Mesenchymal stem cell (in vitro differentiated cells and primary cell): ENCODE measurements around the gene MCTP2.

Experiments used
- DNase-seq: peaks from one replicate; pipeline ENCODE4 v3.0.0-alpha.2; 2013
- H2AFZ ChIP-seq: one replicate; pipeline ENCODE4 v1.6.1; 2013; ENCODE audit warnings: low read depth, mild to moderate bottlenecking, control low read depth, inconsistent platforms, low read length, moderate library complexity
- H2AK5ac ChIP-seq: 2 replicates; pipeline ENCODE4 v1.6.1; 2013; ENCODE audit warnings: low read length, moderate library complexity, mild to moderate bottlenecking, inconsistent platforms; ENCODE audit not compliant: severe bottlenecking
- H2BK120ac ChIP-seq: one replicate; pipeline ENCODE4 v1.6.1; 2013; ENCODE audit warnings: low read depth, mild to moderate bottlenecking, inconsistent platforms, low read length, moderate library complexity
- H2BK12ac ChIP-seq, 2 experiments: one replicate each; pipeline ENCODE4 v1.6.1; 2013; ENCODE audit warnings: inconsistent platforms in 2 of 2, low read length in 2 of 2, mild to moderate bottlenecking in 2 of 2, moderate library complexity in 2 of 2, control low read depth in 1 of 2
- H2BK15ac ChIP-seq: one replicate; pipeline ENCODE4 v1.6.1; 2013; ENCODE audit warnings: mild to moderate bottlenecking, low read depth, inconsistent platforms; ENCODE audit not compliant: poor library complexity, severe bottlenecking
- H2BK5ac ChIP-seq: 2 replicates; pipeline ENCODE4 v1.6.1; 2013; ENCODE audit warnings: low read depth, mild to moderate bottlenecking, low read length, control low read depth, inconsistent platforms; ENCODE audit not compliant: poor library complexity, severe bottlenecking
- H3K14ac ChIP-seq, 2 experiments: one replicate each; pipeline ENCODE4 v1.6.1; 2013; ENCODE audit warnings: inconsistent platforms in 2 of 2, low read length in 2 of 2, control low read depth in 1 of 2, mild to moderate bottlenecking in 1 of 2, moderate library complexity in 1 of 2
- H3K18ac ChIP-seq, 2 experiments: one replicate each; pipeline ENCODE4 v1.6.1; 2013; ENCODE audit warnings: inconsistent platforms in 2 of 2, low read length in 2 of 2, control low read depth in 1 of 2, low read depth in 1 of 2, mild to moderate bottlenecking in 1 of 2
- H3K23ac ChIP-seq, 2 experiments: one replicate each; pipeline ENCODE4 v1.6.1; 2013; ENCODE audit warnings: inconsistent platforms in 2 of 2, low read length in 2 of 2, mild to moderate bottlenecking in 2 of 2, moderate library complexity in 2 of 2, control low read depth in 1 of 2
- H3K27ac ChIP-seq: 2 replicates; pipeline ENCODE4 v1.5.1; 2013; ENCODE audit warnings: mild to moderate bottlenecking, moderate library complexity, low read length, control low read depth, inconsistent platforms; ENCODE audit not compliant: poor library complexity, severe bottlenecking
- H3K27me3 ChIP-seq, 2 experiments: 2 replicates each; pipeline versions ENCODE4 v1.6.1 to v1.7.0; 2013; ENCODE audit warnings: low read length in 2 of 2, mild to moderate bottlenecking in 2 of 2, moderate library complexity in 2 of 2, control low read depth in 1 of 2, inconsistent platforms in 1 of 2; ENCODE audit not compliant: control insufficient read depth in 1 of 2, insufficient read depth in 1 of 2
- H3K36me3 ChIP-seq, 2 experiments: 2 replicates each; pipeline versions ENCODE4 v1.6.1 to v1.7.0; 2013; ENCODE audit warnings: low read length in 2 of 2, control low read depth in 1 of 2, inconsistent platforms in 1 of 2, low read depth in 1 of 2, mild to moderate bottlenecking in 1 of 2; ENCODE audit not compliant: insufficient read depth in 2 of 2, control insufficient read depth in 1 of 2
- H3K4ac ChIP-seq, 2 experiments: one replicate each; pipeline ENCODE4 v1.6.1; 2013; ENCODE audit warnings: inconsistent platforms in 2 of 2, low read length in 2 of 2, mild to moderate bottlenecking in 2 of 2, moderate library complexity in 2 of 2, control low read depth in 1 of 2, low read depth in 1 of 2
- H3K4me1 ChIP-seq: 2 replicates; pipeline ENCODE4 v1.6.1; 2013; ENCODE audit warnings: low read depth, low read length, control low read depth; ENCODE audit not compliant: control insufficient read depth, insufficient read depth
- H3K4me2 ChIP-seq: 2 replicates; pipeline ENCODE4 v1.6.1; 2013; ENCODE audit warnings: low read length, mild to moderate bottlenecking, inconsistent platforms; ENCODE audit not compliant: poor library complexity, severe bottlenecking
- H3K4me3 ChIP-seq, 2 experiments: 2 replicates each; pipeline versions ENCODE4 v1.5.1 to v1.7.0; 2013; ENCODE audit warnings: low read length in 2 of 2, mild to moderate bottlenecking in 2 of 2, control low read depth in 1 of 2, low read depth in 1 of 2; ENCODE audit not compliant: insufficient read depth in 1 of 2
- H3K79me1 ChIP-seq: replicated peaks from 2 replicates; pipeline ENCODE4 v1.6.1; 2013; ENCODE audit warnings: mild to moderate bottlenecking, control low read depth, low read length, inconsistent platforms; ENCODE audit not compliant: poor library complexity, severe bottlenecking
- H3K9ac ChIP-seq: 2 replicates; pipeline ENCODE4 v1.7.0; 2013; ENCODE audit warnings: mild to moderate bottlenecking, low read length, moderate library complexity
- H3K9me3 ChIP-seq: 2 replicates; pipeline ENCODE4 v1.7.0; 2013; ENCODE audit warnings: mild to moderate bottlenecking, low read length; ENCODE audit not compliant: control insufficient read depth
- H4K8ac ChIP-seq: one replicate; pipeline ENCODE4 v1.6.1; 2013; ENCODE audit warnings: inconsistent platforms, mild to moderate bottlenecking, low read length, moderate library complexity
- H4K91ac ChIP-seq: one replicate; pipeline ENCODE4 v1.6.1; 2013; ENCODE audit warnings: mild to moderate bottlenecking, low read length, inconsistent platforms
- WGBS: methylation state at CpG from one replicate; pipeline ENCODE4 v1.1.7; 2013; ENCODE audit warnings: mixed read lengths; 5-methylcytosine and 5-hydroxymethylcytosine counted together

The MCTP2 gene

DNA sequence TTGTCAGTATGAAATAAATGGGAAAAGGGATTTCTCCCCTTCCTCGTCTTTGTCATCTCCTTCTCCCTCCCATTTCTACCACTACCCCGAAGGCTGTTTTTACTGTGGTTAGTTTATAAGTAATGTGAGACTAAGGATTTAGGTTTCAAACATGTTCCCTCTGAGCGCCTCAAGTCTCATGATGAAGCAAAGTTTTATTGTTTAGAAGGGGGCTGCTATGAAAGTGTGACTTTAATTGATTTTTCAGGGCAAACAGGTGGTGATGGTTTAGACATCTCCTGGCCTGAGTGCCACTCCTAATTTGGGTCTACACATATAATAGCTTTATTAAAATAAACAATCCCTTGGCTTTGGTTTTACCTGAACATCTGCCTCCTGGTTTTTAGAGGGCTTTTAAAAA, 185.5 kb downstream of the MCTP2 start:
- no peak overlapping the region for H2AK5ac ChIP-seq
- H3K4me1 ChIP-seq = no peaks in the 10 kb centered on the region
- no peak overlapping the region for H2BK15ac ChIP-seq
- no peak overlapping the region for H2BK120ac ChIP-seq
- no peaks in the 10 kb centered on the region for H3K36me3 ChIP-seq
- no peak overlapping the region for H3K4me2 ChIP-seq
- no peak overlapping the region for H2BK12ac ChIP-seq
- H3K9ac ChIP-seq = no peak overlapping the region
- 94% methylated on average over 2 of the region's 3 CpGs for WGBS
- H3K27ac ChIP-seq = no peak overlapping the region
- no peak overlapping the region for H3K23ac ChIP-seq
- no peak overlapping the region for H3K14ac ChIP-seq
- H3K79me1 ChIP-seq = no peaks in the 10 kb centered on the region
- no peak overlapping the region for H4K91ac ChIP-seq
- no peak overlapping the region for H3K18ac ChIP-seq
- H2BK5ac ChIP-seq = no peak overlapping the region
- no peak overlapping the region for H2AFZ ChIP-seq
- DNase-seq = no peak
- no peaks in the 10 kb centered on the region for H3K9me3 ChIP-seq
- H4K8ac ChIP-seq = no peak overlapping the region
- H3K4me3 ChIP-seq = no peak overlapping the region
- H3K4ac ChIP-seq = no peak overlapping the region
- H3K27me3 ChIP-seq = no peaks in the 10 kb centered on the region

DNA sequence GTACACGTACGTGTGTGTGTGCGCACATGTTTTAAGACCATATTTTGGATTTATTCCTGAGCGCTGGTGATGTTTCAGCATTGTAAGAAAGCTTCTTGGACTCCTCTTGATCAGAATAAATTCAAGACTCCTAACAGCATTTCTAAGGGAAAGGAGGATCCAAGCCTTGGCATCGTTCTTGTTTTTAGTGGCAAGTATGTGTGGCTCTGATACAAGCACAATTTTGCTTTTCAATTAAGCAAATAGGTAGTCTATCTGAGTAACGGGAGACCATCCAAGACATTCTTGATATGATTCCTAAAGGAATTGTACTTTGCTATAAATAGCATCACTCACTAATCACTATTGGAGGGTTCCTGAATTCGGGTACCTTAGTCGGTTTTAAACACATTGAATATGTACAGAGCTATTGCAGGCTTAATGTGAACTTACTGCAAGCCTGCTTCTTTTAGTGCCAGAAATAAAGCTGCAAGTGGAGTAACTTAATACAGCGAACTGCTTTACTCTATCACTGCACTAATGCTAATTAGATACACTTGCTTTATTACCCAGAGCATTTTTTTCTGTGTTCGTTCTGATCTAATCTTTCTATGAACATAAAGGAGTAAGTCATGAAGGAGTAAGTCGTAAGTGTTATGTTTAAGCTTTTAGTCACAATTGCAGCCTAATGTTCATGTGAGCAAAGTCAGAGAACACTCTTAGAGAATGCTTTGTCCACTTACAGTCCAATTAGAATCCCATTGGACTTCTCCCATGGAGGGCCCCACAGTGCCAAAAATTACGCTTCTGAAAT, 186.3 kb downstream of the MCTP2 start:
- WGBS = 97% methylated on average over 11 of the region's 12 CpGs

GRCh38 chr15:94421706-94422105, 190.3 kb downstream of the MCTP2 start:
- H4K8ac ChIP-seq = no peak overlapping the region
- no peak overlapping the region for H2AFZ ChIP-seq
- 88% methylated on average over 1 of the region's 1 CpG for WGBS
- H3K14ac ChIP-seq = no peak overlapping the region
- H3K18ac ChIP-seq = no peak overlapping the region
- H4K91ac ChIP-seq = no peak overlapping the region
- no peaks in the 10 kb centered on the region for H3K9me3 ChIP-seq
- no peak overlapping the region for H2BK5ac ChIP-seq
- peaks cover 1% of the 10 kb centered on the region for H3K4me1 ChIP-seq
- H2BK120ac ChIP-seq = no peak overlapping the region
- H3K4me2 ChIP-seq = no peak overlapping the region
- H3K27me3 ChIP-seq = no peaks in the 10 kb centered on the region
- H3K36me3 ChIP-seq = no peaks in the 10 kb centered on the region
- H3K23ac ChIP-seq = no peak overlapping the region
- H3K79me1 ChIP-seq = no peaks in the 10 kb centered on the region
- no peak overlapping the region for H2BK12ac ChIP-seq
- H3K4me3 ChIP-seq = no peak overlapping the region
- DNase-seq = peak; percentile 30
- no peak overlapping the region for H3K27ac ChIP-seq
- H2AK5ac ChIP-seq = no peak overlapping the region
- H2BK15ac ChIP-seq = no peak overlapping the region
- H3K9ac ChIP-seq = no peak overlapping the region
- no peak overlapping the region for H3K4ac ChIP-seq

More for the DNA sequence above, 186.3 kb downstream of the MCTP2 start:
- Histone ChIP-seq H3K4me2 (no peak overlapping the region), H2AFZ (no peak overlapping the region), H2BK15ac (no peak overlapping the region), H3K9me3 (no peaks in the 10 kb centered on the region), H3K27ac (no peak overlapping the region), H3K4me1 (peaks cover 1% of the 10 kb centered on the region), H2AK5ac (no peak overlapping the region), H4K8ac (no peak overlapping the region), H3K23ac (no peak overlapping the region), H2BK5ac (no peak overlapping the region), H4K91ac (no peak overlapping the region), H2BK12ac (no peak overlapping the region), H3K9ac (no peak overlapping the region), H2BK120ac (no peak overlapping the region), H3K18ac (no peak overlapping the region), H3K4ac (no peak overlapping the region), H3K27me3 (no peaks in the 10 kb centered on the region), H3K79me1 (no peaks in the 10 kb centered on the region), H3K4me3 (no peak overlapping the region), H3K36me3 (no peaks in the 10 kb centered on the region), H3K14ac (no peak overlapping the region)
- DNase-seq = no peak

- H3K9me3 ChIP-seq = no peaks in the 10 kb centered on the region
- no peak overlapping the region for H2BK12ac ChIP-seq
- H3K4me2 ChIP-seq = no peak overlapping the region
- H2AK5ac ChIP-seq = no peak overlapping the region
- peaks cover 2% of the 10 kb centered on the region for H3K4me1 ChIP-seq
- H3K36me3 ChIP-seq = no peaks in the 10 kb centered on the region
- no peak overlapping the region for H2BK15ac ChIP-seq
- no peak overlapping the region for H3K9ac ChIP-seq
- H2AFZ ChIP-seq = no peak overlapping the region
- H2BK120ac ChIP-seq = no peak overlapping the region
- H3K27me3 ChIP-seq = no peaks in the 10 kb centered on the region
- H3K14ac ChIP-seq = no peak overlapping the region
- H3K23ac ChIP-seq = no peak overlapping the region
- H3K18ac ChIP-seq = no peak overlapping the region
- no peak overlapping the region for H2BK5ac ChIP-seq
- no CpG with 5 or more reads among the region's 1 CpG for WGBS
- H4K8ac ChIP-seq = no peak overlapping the region
- H3K27ac ChIP-seq = no peak overlapping the region
- H3K4me3 ChIP-seq = no peak overlapping the region
- no peak overlapping the region for H3K4ac ChIP-seq
- no peak for DNase-seq
- H3K79me1 ChIP-seq = peaks cover 2% of the 10 kb centered on the region
- H4K91ac ChIP-seq = no peak overlapping the region
Observed at GRCh38 chr15:94432279-94432678, 200.9 kb downstream of the MCTP2 start.
